Occipital lobe (tissue), 2 donors: Measurements from ENCODE around the gene RFT1. TPM values are rescaled to one million over a fixed set of nuclear protein-coding genes. Genes with fewer than 3 reads are reported as not detected.

Experiments
- DNase-seq: peaks from one replicate; lab custom pipeline; 2025; lab: John Stamatoyannopoulos, UW
- total RNA-seq: library from RNA; depleted of rRNA; stranded (reverse); fragments of >200 nt; gene quantifications from one replicate; pipeline ENCODE4 v1.2.3, GENCODE V29; 2014

RFT1 gene
- total RNA-seq, 1 donor from 2014 or later, result 8.6 TPM

GRCh38 chr3:53126601-53127000, 3.6 kb downstream of the RFT1 start:
- DNase-seq, result no peak

- no peak for DNase-seq
Measured at GRCh38 chr3:53123953-53124352, 6.3 kb downstream of the RFT1 start.

- no peak for DNase-seq
Measured at GRCh38 chr3:53123510-53123909, 6.7 kb downstream of the RFT1 start.

- no peak for DNase-seq
Measured at GRCh38 chr3:53122933-53123305, 7.3 kb downstream of the RFT1 start.

DNA sequence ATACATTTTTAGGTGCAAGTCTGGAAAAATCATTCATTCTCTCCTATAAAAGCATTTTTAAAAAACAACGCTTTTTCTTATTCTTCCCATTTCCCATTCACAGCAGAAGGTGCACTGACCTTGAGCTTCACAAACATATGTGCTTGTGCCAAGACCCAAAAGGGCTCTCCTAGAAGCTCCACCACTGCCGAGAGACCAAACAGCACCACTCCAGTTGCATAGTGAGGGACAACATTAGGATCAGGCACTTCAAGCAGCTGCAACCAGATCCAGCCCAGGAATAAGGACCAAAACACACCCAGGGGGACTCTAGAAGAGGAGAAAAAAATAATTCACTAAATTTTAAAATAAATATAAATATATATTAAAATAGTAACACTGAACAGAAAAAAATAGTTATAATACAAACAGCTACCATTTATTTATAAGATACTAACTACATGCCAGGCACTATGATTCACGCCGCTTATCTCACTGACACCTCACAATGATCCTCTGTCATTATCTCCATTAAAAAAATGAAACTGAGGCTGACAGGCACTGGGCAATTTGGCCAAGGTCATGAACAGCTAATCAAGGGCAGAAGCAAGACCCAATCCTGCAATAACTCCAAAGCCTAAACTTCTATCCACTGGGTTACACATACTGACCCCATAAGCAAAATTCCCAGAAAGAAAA, 7.8 kb downstream of the RFT1 start:
- DNase-seq, result no peak

DNA sequence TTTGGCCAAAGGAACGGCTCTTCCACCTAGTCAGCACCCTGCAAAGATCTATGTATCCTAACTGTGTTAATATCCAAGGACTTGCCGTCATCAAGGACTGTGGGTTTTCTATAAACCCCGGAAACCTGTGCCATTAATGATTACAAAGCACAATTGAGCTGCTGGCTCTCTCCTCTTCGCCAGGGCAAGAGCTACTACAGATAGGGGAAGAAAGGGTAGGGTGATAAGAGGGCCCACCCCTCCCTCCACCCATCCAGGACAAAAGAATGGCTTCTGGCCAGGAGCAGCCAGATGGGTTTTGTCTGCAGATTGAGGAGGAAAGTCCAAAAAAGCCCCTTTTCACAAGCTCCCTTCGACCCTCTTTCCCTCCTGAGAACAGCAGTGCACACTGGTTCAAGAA, 9.9 kb downstream of the RFT1 start:
- no peak for DNase-seq

- no peak for DNase-seq
Measured at GRCh38 chr3:53116956-53117355, 13.3 kb downstream of the RFT1 start.

DNA sequence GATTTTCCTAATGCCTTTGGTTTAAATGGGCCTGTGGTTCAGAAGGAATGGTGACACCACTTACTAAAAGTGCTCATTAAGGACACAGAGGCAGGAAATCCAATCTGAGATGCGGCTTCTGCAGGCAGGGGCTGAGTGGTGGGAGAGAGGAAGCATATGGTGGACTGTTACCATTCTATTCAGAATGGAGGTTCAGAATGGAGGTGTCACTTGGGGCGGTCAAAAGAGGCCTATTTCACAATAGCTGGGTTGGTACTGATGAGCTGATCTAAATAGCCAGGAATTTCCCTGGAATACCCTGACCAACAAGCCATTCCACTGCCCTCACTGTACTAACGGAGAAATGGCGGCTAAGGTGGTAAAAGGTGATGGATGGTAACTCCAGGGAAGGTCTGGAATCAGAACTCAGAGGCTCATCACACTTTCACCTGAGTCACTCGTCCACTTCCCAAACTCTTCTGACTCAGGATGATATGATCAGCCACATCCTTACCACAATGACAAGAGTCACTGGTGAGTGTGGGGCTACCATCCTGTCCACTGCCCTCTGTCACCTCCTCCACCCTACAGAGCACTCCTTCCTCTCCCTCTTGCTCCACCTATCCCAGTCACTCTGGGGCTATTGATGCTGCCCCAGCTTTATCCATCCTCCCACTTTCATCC, 15.7 kb downstream of the RFT1 start:
- no peak for DNase-seq

DNA sequence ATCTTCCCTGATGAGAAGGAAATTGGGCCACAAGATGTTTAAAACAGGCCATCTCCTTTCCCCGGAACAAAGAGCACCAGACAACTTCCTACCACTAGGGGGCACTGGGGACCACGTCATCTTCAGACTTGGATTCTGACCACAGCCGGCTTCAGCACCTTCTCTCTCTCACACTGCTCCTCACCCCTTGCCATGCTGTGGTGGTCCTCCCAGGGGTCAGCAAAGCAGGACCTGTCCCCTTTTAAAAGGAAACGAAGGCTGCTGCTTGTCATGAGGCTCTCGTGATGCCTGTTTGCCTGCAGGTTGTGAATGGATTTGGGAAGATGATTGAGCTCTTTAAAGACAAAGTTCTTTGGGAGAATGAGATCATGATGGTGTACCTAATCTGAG, 16.2 kb downstream of the RFT1 start:
- DNase-seq, result peak; percentile 58

GRCh38 chr3:53113293-53114010, 16.8 kb downstream of the RFT1 start:
- no peak for DNase-seq

GRCh38 chr3:53111822-53112221, 18.4 kb downstream of the RFT1 start:
- no peak for DNase-seq

DNA sequence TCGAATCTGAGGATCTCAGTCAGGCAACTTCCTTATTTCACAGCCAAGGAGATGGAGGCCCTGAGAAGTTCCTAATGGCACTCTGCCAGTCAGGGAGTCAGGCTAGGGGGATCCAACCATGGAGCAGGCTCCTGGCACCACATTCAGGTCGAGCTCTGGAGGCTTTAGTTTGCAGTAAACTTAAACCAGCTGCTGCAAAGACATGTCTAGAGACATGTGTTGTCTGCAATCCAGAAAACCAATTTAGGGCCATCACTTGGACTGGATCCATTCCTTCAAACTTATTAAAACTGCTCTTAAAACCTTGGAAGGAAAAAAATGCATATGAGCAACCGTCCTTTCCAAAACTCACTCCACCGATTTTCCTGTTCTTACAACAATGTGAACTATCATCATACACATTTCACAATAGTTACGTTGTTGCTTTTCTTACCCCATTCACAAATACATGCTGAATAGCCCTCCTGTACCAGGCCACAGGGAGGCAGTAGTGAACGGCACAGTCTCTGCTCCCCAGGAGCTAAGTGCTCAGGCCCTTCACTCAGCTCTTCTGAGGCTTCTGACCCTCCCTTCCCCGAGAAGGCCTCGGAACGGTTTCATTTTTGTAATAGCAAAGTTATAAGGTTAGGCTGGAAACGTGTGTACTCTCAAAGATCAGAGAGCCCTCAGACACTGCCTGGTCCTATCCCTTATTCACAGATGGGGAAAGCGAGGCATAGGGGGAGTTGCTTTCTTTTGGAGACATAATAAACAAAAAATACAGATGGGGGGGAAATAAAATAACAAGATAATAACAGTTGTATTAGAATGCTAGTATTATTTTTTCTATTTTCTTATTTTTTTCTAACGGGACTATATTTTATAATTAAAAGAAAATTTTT, 20.1 kb downstream of the RFT1 start:
- no peak for DNase-seq

- no peak for DNase-seq
Measured at GRCh38 chr3:53109190-53109589, 21.0 kb downstream of the RFT1 start.

- no peak for DNase-seq
Measured at GRCh38 chr3:53104762-53105161, 25.5 kb downstream of the RFT1 start.

DNA sequence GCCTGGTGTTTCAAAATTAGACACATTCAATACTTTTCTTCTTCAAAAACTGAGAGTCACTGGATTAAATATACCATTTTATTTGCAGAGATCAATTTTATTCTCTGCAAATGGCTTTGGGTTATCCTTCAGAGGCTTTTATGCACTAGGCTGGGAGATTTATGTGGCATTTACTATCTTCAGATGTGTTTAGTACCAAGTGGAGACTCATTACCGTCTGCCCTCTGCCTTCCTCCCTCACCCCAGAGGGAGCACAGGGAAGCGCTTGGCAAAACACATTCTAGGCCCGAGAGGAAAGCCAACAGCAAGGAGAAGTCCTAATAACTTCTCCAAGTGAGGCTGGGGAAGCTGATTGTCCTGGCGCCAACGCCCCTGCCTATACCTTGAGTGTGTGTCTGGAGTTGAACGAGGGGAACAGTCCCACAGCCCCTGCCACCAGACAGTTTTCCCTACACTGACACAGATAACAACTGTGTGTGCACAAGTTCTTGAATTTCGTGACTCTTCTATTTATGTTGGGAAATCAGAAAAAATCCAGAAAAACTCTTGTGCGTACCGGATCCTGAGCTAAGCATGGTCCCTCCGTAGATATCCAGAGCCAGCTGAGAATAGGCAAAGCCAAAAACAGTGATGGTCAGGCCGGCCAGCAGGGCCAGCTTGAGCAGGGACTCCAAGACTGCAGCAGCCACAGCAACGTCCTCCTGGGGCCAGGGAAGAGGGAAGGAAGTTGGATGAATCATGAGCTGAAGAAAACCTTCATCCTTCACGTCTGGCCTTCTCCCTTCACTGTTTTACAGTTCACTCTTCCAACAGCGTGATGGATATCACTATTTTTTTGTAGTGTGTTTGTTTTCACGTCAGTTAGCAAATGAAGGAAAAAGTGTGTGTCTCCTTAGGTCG, 26.6 kb downstream of the RFT1 start:
- no peak for DNase-seq

GRCh38 chr3:53102601-53103147, 27.6 kb downstream of the RFT1 start:
- no peak for DNase-seq

- no peak for DNase-seq
Measured at GRCh38 chr3:53101956-53102355, 28.3 kb downstream of the RFT1 start.

DNA sequence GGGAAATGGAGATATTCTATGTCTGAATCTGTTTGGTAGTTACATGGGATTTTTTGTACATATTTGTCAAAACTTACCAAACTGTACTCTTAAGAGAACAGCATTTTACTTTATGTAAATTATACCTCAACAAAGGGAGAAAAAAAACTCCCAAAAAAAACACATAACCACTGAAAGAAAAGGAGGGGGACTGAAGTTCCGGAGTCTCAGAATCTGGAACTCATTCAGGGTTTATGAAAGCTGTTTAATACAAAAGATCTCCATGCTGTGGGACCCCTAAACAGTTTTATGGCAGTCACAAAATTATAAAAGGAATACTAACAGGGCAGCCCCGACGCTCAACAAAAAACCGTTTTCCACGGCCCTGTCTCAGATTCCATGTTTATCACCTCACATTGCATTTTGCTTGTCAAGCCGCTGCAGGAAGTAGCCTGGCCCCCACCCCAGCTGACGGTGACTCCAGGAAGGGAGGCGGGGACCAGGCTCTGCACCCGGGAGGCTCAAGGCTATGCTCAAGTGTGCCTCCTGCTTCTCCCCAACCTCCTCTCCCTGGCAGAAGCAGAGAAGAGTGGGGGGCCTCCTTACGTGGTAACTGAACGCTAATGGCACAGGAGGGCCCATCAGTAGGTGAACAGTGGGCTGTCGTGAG, 29.3 kb downstream of the RFT1 start:
- no peak for DNase-seq

- DNase-seq, result no peak
Measured at GRCh38 chr3:53097887-53098286, 32.3 kb downstream of the RFT1 start.

- DNase-seq, result no peak
Measured at GRCh38 chr3:53092942-53093341, 37.3 kb downstream of the RFT1 start.
